NB4 (cell line): ENCODE data around the gene INSM1.

Source experiments
- CTCF ChIP-seq: IDR thresholded peaks from one replicate; pipeline ENCODE4 v1.5.1; 2012; ENCODE audit warnings: low read depth, low read length
- MYC ChIP-seq: IDR thresholded peaks from 2 replicates; pipeline ENCODE4 v1.6.1; 2011; ENCODE audit warnings: low read depth, low read length
- POLR2A ChIP-seq: IDR thresholded peaks from 2 replicates; pipeline ENCODE4 v1.6.1; 2011; ENCODE audit warnings: mild to moderate bottlenecking; ENCODE audit not compliant: insufficient read length; ENCODE audit errors: extremely low read depth
- TF ChIP-seq, protein P1 (sequence below): IDR thresholded peaks from 2 replicates; pipeline ENCODE4 v1.6.1; 2011; ENCODE audit warnings: low read depth, low read length

- TF ChIP-seq CTCF (no peak), POLR2A (no peak), MYC (no peak)
- TF ChIP-seq, protein P1, sequence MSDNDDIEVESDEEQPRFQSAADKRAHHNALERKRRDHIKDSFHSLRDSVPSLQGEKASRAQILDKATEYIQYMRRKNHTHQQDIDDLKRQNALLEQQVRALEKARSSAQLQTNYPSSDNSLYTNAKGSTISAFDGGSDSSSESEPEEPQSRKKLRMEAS: no peak
These were observed 3.9 kb upstream of the INSM1 start for GRCh38 chr20:20363799-20364592.
